IPS-11a (cell line): Measurements from ENCODE around the gene SPTAN1.
"Not testable (repeated sequence)": the region's sequence is repeated elsewhere in the genome, so short reads cannot be mapped to it uniquely, and the experiment has no call there.

Source experiments
- H3K4me3 ChIP-seq: one replicate; pipeline ENCODE4 v1.5.1; 2013; ENCODE audit warnings: low read depth, low read length, control low read depth

SPTAN1 gene

GRCh38 chr9:128552744-128553440, 505 bp downstream of the SPTAN1 start:
- peak overlapping the region; percentile 85 for H3K4me3 ChIP-seq

- H3K4me3 ChIP-seq = peak overlapping the region; percentile 85
These were observed 1.3 kb downstream of the SPTAN1 start for GRCh38 chr9:128553728-128554127.

GRCh38 chr9:128554155-128554862, 1.9 kb downstream of the SPTAN1 start:
- no peak overlapping the region for H3K4me3 ChIP-seq

GRCh38 chr9:128555180-128555721, 2.9 kb downstream of the SPTAN1 start:
- H3K4me3 ChIP-seq = no peak overlapping the region

- no peak overlapping the region for H3K4me3 ChIP-seq
These were observed 3.9 kb downstream of the SPTAN1 start for GRCh38 chr9:128556276-128556675.

GRCh38 chr9:128556926-128557634, 4.7 kb downstream of the SPTAN1 start:
- H3K4me3 ChIP-seq = no peak overlapping the region

- no peak overlapping the region for H3K4me3 ChIP-seq
These were observed 6.3 kb downstream of the SPTAN1 start for GRCh38 chr9:128558431-128559310.

- H3K4me3 ChIP-seq = no peak overlapping the region
These were observed 13.2 kb downstream of the SPTAN1 start for GRCh38 chr9:128565578-128565977.

- H3K4me3 ChIP-seq = no peak overlapping the region
These were observed 16.2 kb downstream of the SPTAN1 start for GRCh38 chr9:128568470-128569078.

GRCh38 chr9:128575469-128575868, 23.1 kb downstream of the SPTAN1 start:
- no peak overlapping the region for H3K4me3 ChIP-seq

GRCh38 chr9:128575916-128576315, 23.5 kb downstream of the SPTAN1 start:
- H3K4me3 ChIP-seq = no peak overlapping the region

GRCh38 chr9:128577206-128577605, 24.8 kb downstream of the SPTAN1 start:
- no peak overlapping the region for H3K4me3 ChIP-seq

GRCh38 chr9:128579194-128579593, 26.8 kb downstream of the SPTAN1 start:
- H3K4me3 ChIP-seq = no peak overlapping the region

GRCh38 chr9:128580731-128581130, 28.3 kb downstream of the SPTAN1 start:
- H3K4me3 ChIP-seq = no peak overlapping the region

- not testable (repeated sequence) for H3K4me3 ChIP-seq
These were observed 32.8 kb downstream of the SPTAN1 start for GRCh38 chr9:128585155-128585554.

GRCh38 chr9:128586934-128587333, 34.5 kb downstream of the SPTAN1 start:
- not testable (repeated sequence) for H3K4me3 ChIP-seq

GRCh38 chr9:128587453-128587852, 35.1 kb downstream of the SPTAN1 start:
- H3K4me3 ChIP-seq = no peak overlapping the region

- no peak overlapping the region for H3K4me3 ChIP-seq
These were observed 36.3 kb downstream of the SPTAN1 start for GRCh38 chr9:128588581-128589233.

GRCh38 chr9:128593039-128593438, 40.7 kb downstream of the SPTAN1 start:
- no peak overlapping the region for H3K4me3 ChIP-seq

GRCh38 chr9:128593856-128594255, 41.5 kb downstream of the SPTAN1 start:
- no peak overlapping the region for H3K4me3 ChIP-seq
